H1 (cell line): ENCODE results near the gene STRN4. TPM values are rescaled to one million over a fixed set of nuclear protein-coding genes. Genes with fewer than 3 reads are reported as not detected.

ENCODE experiments used
- CTCF ChIA-PET: fragments of 300-600 bp; sonication (Branson Sonifier 250); formaldehyde crosslinking; loops from one replicate; lab custom pipeline; 2021; ENCODE audit not compliant: partially characterized antibody; lab: Charles Lee
- POLR2A ChIA-PET: fragments of 300-600 bp; sonication (Branson Sonifier 250); formaldehyde crosslinking; loops from one replicate; lab custom pipeline; 2021; ENCODE audit warnings: inconsistent platforms; ENCODE audit not compliant: partially characterized antibody; lab: Charles Lee
- DNase-seq, 2 experiments: peaks; one replicate each; pipeline versions ENCODE4 v3.0.0 to v3.0.0-alpha.2; 2010 to 2022; ENCODE audit warnings: low spot score in 2 of 2, low read depth in 1 of 2, mixed read lengths in 1 of 2
- FAIRE-seq: peaks from 2 replicates; lab custom pipeline; 2011; peaks lifted over from hg19 to GRCh38; lab: Jason Lieb, UNC
- H2AFZ ChIP-seq: 2 replicates; pipeline ENCODE4 v1.8.1; 2012; ENCODE audit warnings: low read length, inconsistent platforms
- H2AK5ac ChIP-seq: 2 replicates; pipeline ENCODE4 v1.6.1; 2013; ENCODE audit warnings: low read depth, low read length
- H2BK120ac ChIP-seq: replicated peaks from 2 replicates; pipeline ENCODE3; 2013; ENCODE audit warnings: low read depth, low read length, inconsistent platforms
- H2BK12ac ChIP-seq: 2 replicates; pipeline ENCODE4 v1.6.1; 2013; ENCODE audit warnings: low read depth, low read length
- H2BK15ac ChIP-seq: 2 replicates; pipeline ENCODE4 v1.6.1; 2013; ENCODE audit warnings: low read length
- H2BK20ac ChIP-seq: 2 replicates; pipeline ENCODE4 v1.6.1; 2013; ENCODE audit warnings: low read length
- H2BK5ac ChIP-seq: 2 replicates; pipeline ENCODE4 v1.6.1; 2013; ENCODE audit warnings: low read depth, low read length
- H3K14ac ChIP-seq: 2 replicates; pipeline ENCODE4 v1.6.1; 2013; ENCODE audit warnings: inconsistent platforms; ENCODE audit not compliant: insufficient read length
- H3K18ac ChIP-seq: 2 replicates; pipeline ENCODE4 v1.6.1; 2013; ENCODE audit warnings: low read length; ENCODE audit errors: extremely low read depth
- H3K23ac ChIP-seq: 2 replicates; pipeline ENCODE4 v1.6.1; 2013; ENCODE audit warnings: inconsistent platforms; ENCODE audit not compliant: insufficient read length
- H3K23me2 ChIP-seq: 2 replicates; pipeline ENCODE4 v1.6.1; 2013; ENCODE audit warnings: low read depth, low read length
- H3K27ac ChIP-seq: 2 replicates; pipeline ENCODE4 v1.6.1; 2011; ENCODE audit warnings: low read depth, low read length, inconsistent platforms
- H3K27me3 ChIP-seq, 4 experiments: replicated peaks in 1 of 4; 1 replicate in 1 of 4; 2 replicates in 3 of 4; pipeline versions ENCODE4 v1.6.1 to v1.8.1; 2011 to 2013; ENCODE audit warnings: low read length in 3 of 4, mild to moderate bottlenecking in 3 of 4, inconsistent platforms in 2 of 4, mixed read lengths in 2 of 4, moderate library complexity in 1 of 4; ENCODE audit not compliant: control insufficient read depth in 3 of 4, insufficient read depth in 3 of 4; ENCODE audit errors: extremely low read depth in 1 of 4
- H3K36me3 ChIP-seq, 4 experiments: 2 replicates each; pipeline versions ENCODE4 v1.6.1 to v1.8.1; 2011 to 2013; ENCODE audit warnings: mild to moderate bottlenecking in 4 of 4, low read length in 3 of 4, moderate library complexity in 2 of 4, control low read depth in 1 of 4, inconsistent platforms in 1 of 4; ENCODE audit not compliant: insufficient read depth in 4 of 4, control insufficient read depth in 2 of 4
- H3K4ac ChIP-seq: replicated peaks from 2 replicates; pipeline ENCODE3; 2013; ENCODE audit warnings: low read length, low read depth, mixed read lengths, inconsistent platforms; ENCODE audit not compliant: insufficient read length
- H3K4me1 ChIP-seq, 4 experiments: replicated peaks in 1 of 4; 1 replicate in 1 of 4; 2 replicates in 3 of 4; pipeline versions ENCODE4 v1.6.1 to v1.8.1; 2011 to 2013; ENCODE audit warnings: low read length in 3 of 4, inconsistent platforms in 2 of 4, mixed read lengths in 1 of 4; ENCODE audit not compliant: insufficient read depth in 4 of 4, control insufficient read depth in 3 of 4
- H3K4me2 ChIP-seq, 2 experiments: 2 replicates each; pipeline versions ENCODE4 v1.6.1 to v1.8.1; 2011 to 2013; ENCODE audit warnings: low read depth in 2 of 2, low read length in 2 of 2, control low read depth in 1 of 2, inconsistent platforms in 1 of 2, mild to moderate bottlenecking in 1 of 2; ENCODE audit not compliant: insufficient read depth in 1 of 2
- H3K4me3 ChIP-seq, 4 experiments: fragments of 200-600, 300-600 bp in 1 of 4; sonication (generic), shearing (Covaris generic), sonication (Bioruptor Twin) in 1 of 4; 2 replicates each; pipeline versions ENCODE4 v1.5.1 to v1.8.1; 2011 to 2016; ENCODE audit warnings: low read length in 4 of 4, low read depth in 3 of 4, control low read depth in 2 of 4, inconsistent platforms in 2 of 4, mild to moderate bottlenecking in 2 of 4, mixed read lengths in 1 of 4, moderate library complexity in 1 of 4; ENCODE audit not compliant: insufficient read depth in 2 of 4; ENCODE audit errors: extremely low read depth in 1 of 4
- H3K56ac ChIP-seq: replicated peaks from 2 replicates; pipeline ENCODE3; 2013; ENCODE audit warnings: low read depth, mild to moderate bottlenecking, mixed read lengths, low read length, inconsistent platforms; ENCODE audit not compliant: insufficient read length
- H3K79me1 ChIP-seq: 2 replicates; pipeline ENCODE4 v1.6.1; 2013; ENCODE audit warnings: low read depth, low read length, control low read depth
- H3K79me2 ChIP-seq, 2 experiments: 2 replicates each; pipeline versions ENCODE4 v1.6.1 to v1.8.1; 2012 to 2013; ENCODE audit warnings: low read length in 2 of 2, mild to moderate bottlenecking in 2 of 2, inconsistent platforms in 1 of 2; ENCODE audit not compliant: insufficient read depth in 2 of 2, control insufficient read depth in 1 of 2
- H3K9ac ChIP-seq, 4 experiments: replicated peaks in 1 of 4; 1 replicate in 1 of 4; 2 replicates in 3 of 4; pipeline versions ENCODE4 v1.6.1 to v1.8.1; 2011 to 2013; ENCODE audit warnings: low read depth in 3 of 4, low read length in 3 of 4, control low read depth in 2 of 4, mild to moderate bottlenecking in 2 of 4, moderate library complexity in 2 of 4, inconsistent platforms in 1 of 4; ENCODE audit errors: extremely low read depth in 1 of 4
- H3K9me3 ChIP-seq, 2 experiments: 2 replicates each; pipeline versions ENCODE4 v1.6.1 to v1.8.1; 2012 to 2013; ENCODE audit warnings: mild to moderate bottlenecking in 2 of 2, moderate library complexity in 2 of 2, control low read depth in 1 of 2, inconsistent platforms in 1 of 2, low read depth in 1 of 2, low read length in 1 of 2, mixed read lengths in 1 of 2; ENCODE audit not compliant: insufficient read depth in 2 of 2
- H4K20me1 ChIP-seq, 2 experiments: replicated peaks in 1 of 2; 2 replicates each; pipeline versions ENCODE3 to v1.8.1; 2011 to 2013; ENCODE audit warnings: inconsistent platforms in 2 of 2, low read length in 2 of 2, mild to moderate bottlenecking in 1 of 2; ENCODE audit not compliant: insufficient read depth in 2 of 2, control insufficient read depth in 1 of 2
- H4K5ac ChIP-seq: 2 replicates; pipeline ENCODE4 v1.6.1; 2013; ENCODE audit warnings: low read length, low read depth, mixed read lengths, inconsistent platforms; ENCODE audit not compliant: insufficient read length
- H4K8ac ChIP-seq: 2 replicates; pipeline ENCODE4 v1.8.0; 2013; ENCODE audit warnings: mild to moderate bottlenecking, moderate library complexity, low read length, inconsistent platforms; ENCODE audit not compliant: insufficient read depth; ENCODE audit errors: extremely low read depth
- H4K91ac ChIP-seq: replicated peaks from 2 replicates; pipeline ENCODE3; 2013; ENCODE audit warnings: low read length, mixed read lengths, inconsistent platforms; ENCODE audit not compliant: insufficient read length
- ASH2L ChIP-seq: fragments of 200-600, 300-600 bp; sonication (generic); IDR thresholded peaks from one replicate; pipeline ENCODE4 v1.7.1; 2017; ENCODE audit warnings: low read length
- BCL11A ChIP-seq, 2 experiments: IDR thresholded peaks; one replicate each; pipeline ENCODE4 v1.6.1; 2011; ENCODE audit warnings: low read depth in 2 of 2, low read length in 2 of 2, mild to moderate bottlenecking in 2 of 2
- CEBPB ChIP-seq: IDR thresholded peaks from 2 replicates; pipeline ENCODE4 v1.6.1; 2012; ENCODE audit warnings: low read depth, low read length
- EGR1 ChIP-seq: IDR thresholded peaks from 2 replicates; pipeline ENCODE4 v1.6.1; 2011; ENCODE audit warnings: low read depth, low read length, borderline replicate concordance
- MAFK ChIP-seq: IDR thresholded peaks from 2 replicates; pipeline ENCODE4 v1.6.1; 2012; ENCODE audit warnings: low read depth, mild to moderate bottlenecking, improper control_type of control experiment, low read length
- POU5F1 ChIP-seq: IDR thresholded peaks from 2 replicates; pipeline ENCODE4 v1.6.1; 2011; ENCODE audit warnings: low read depth, mild to moderate bottlenecking, low read length, moderate library complexity
- SIX5 ChIP-seq: IDR thresholded peaks from 2 replicates; pipeline ENCODE4 v1.6.1; 2011; ENCODE audit warnings: mild to moderate bottlenecking, low read depth, low read length
- SP1 ChIP-seq: IDR thresholded peaks from 2 replicates; pipeline ENCODE4 v1.6.1; 2011; ENCODE audit warnings: low read depth, low read length
- SUZ12 ChIP-seq: fragments of 200-600 bp; sonication (generic); IDR thresholded peaks from 2 replicates; pipeline ENCODE4 v1.6.1; 2012; ENCODE audit warnings: mild to moderate bottlenecking, inconsistent platforms, low read length, moderate library complexity, mixed read lengths
- TCF12 ChIP-seq: IDR thresholded peaks from 2 replicates; pipeline ENCODE4 v1.6.1; 2011; ENCODE audit warnings: low read depth, mild to moderate bottlenecking, low read length
- WGBS, 2 experiments: shearing (Covaris generic) in 1 of 2; methylation state at CpG; one replicate each; pipeline versions ENCODE4 v1.1.6 to v1.1.7; 2013 to 2015; ENCODE audit warnings: low lambda C conversion rate in 2 of 2, mixed read lengths in 2 of 2, inconsistent platforms in 1 of 2, low coverage in 1 of 2, missing lambda C conversion rate in 1 of 2; ENCODE audit not compliant: insufficient replicate concordance in 2 of 2, insufficient coverage in 1 of 2, insufficient read length in 1 of 2; ENCODE audit errors: extremely low coverage in 1 of 2, missing lambda C conversion rate in 1 of 2; 5-methylcytosine and 5-hydroxymethylcytosine counted together
- polyA plus RNA-seq, 7 experiments: library from polyadenylated mRNA; depleted of rRNA in 3 of 7; stranded (reverse) in 5 of 7; unstranded in 2 of 7; fragments of >200 nt in 5 of 7; fragments of 200-250 nt in 2 of 7; gene quantifications; 1 replicate in 5 of 7; 2 replicates in 1 of 7; 4 replicates in 1 of 7; pipeline versions ENCODE4 v1.2.1 to v1.2.3, GENCODE V29; 2011 to 2013; ENCODE audit warnings: missing spikeins in 2 of 7, mixed read lengths in 2 of 7
- total RNA-seq: library from RNA; stranded (reverse); fragmentation: NEBNext Ultra II Directional; extraction: Animal tissue kit (Norgen Biotek cat#: 25700); gene quantifications from 2 replicates; pipeline ENCODE4 v1.2.1, GENCODE V29; 2021
- TF ChIP-seq, protein P1 (sequence below): IDR thresholded peaks from 2 replicates; pipeline ENCODE4 v1.6.1; 2011; ENCODE audit warnings: low read length, improper control_type of control experiment

The STRN4 gene
- total and polyA plus RNA-seq, 2 of the 8 experiments (the other 6 are each of a cell fraction or from before 2014, with no cell fraction given): 120 to 187 TPM

DNA sequence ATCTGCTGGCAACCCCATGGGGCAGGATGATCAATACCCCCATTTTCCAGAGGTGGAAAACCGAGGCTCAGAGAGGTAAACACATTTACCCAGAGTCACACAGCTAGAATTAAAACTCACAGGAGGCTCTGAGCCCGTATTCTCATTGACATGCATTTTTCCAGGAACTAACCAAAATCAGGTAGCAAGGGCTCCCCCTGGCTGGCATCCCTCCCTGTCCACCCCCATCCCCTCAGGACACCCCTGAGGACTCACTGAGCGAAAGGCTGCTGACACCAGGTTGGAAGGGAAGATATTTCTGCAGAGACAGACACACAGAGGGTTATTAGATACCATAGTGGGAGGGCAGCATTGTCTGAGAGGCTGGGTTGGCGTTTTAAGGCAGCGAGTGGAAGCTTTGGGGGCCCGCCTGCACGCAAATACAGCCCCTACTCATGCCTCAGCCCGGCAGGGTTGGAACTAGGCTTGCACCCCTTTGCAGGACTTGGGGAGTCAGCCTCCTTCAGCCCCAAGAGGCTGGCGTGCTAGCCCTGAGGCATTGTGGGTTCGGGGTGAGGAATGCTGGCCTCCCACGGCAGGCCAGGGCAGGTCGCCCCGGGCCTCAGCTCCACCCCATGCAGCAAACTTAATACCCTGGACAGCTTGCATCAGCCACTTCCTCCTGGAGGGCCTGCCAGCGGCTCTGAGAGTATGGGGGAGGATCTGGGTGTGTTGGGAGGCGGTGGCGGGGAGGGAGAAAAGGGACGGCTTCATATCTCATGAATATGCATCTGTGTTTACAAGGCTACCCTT lies 38.2 kb upstream of the STRN4 start:
- peak overlapping the region; percentile 94 for H4K8ac ChIP-seq
- H3K14ac ChIP-seq: no peak overlapping the region
- peak overlapping the region; percentile 78 to 96 (median 90); a peak in 7 of 8 replicates for H3K4me3 ChIP-seq
- 33% methylated on average over 17 of the region's 17 CpGs; no CpG with 5 or more reads in 1 of the 2 experiments for WGBS, 2 experiments
- peaks cover 8% of the 10 kb centered on the region for H3K79me1 ChIP-seq
- H2BK20ac ChIP-seq: peak overlapping the region; percentile 51; the same call in 1 of the 2 replicates
- H3K56ac ChIP-seq: peak overlapping the region; percentile 65
- H4K5ac ChIP-seq: peak overlapping the region; percentile 41
- H2AK5ac ChIP-seq: peak overlapping the region; percentile 76
- H2BK120ac ChIP-seq: peak overlapping the region; percentile 0
- peaks cover 15% of the 10 kb centered on the region for H3K23me2 ChIP-seq
- H2BK12ac ChIP-seq: peak overlapping the region; percentile 84
- H3K9ac ChIP-seq: peak overlapping the region in 3 of 4 experiments; percentile 72 to 75 (median 74); a peak in 6 of 7 replicates
- H3K27me3 ChIP-seq: no peaks in the 10 kb centered on the region; a peak in 1 of 7 replicates
- DNase-seq (peak in 1 of 2 experiments; percentile 69), FAIRE-seq (no peak)
- peaks cover 15 to 29% of the 10 kb centered on the region in 2 experiments for H4K20me1 ChIP-seq
- H3K4me1 ChIP-seq: peaks cover 6 to 21% (median 10%) of the 10 kb centered on the region in 4 experiments; a peak in 6 of 7 replicates
- 0 out of 2 replicates have a peak overlapping the region, but pooled peaks have one; percentile 83 for H2BK15ac ChIP-seq
- peak overlapping the region; percentile 95 for H2BK5ac ChIP-seq
- peak overlapping the region; percentile 87 to 98 for H3K4me2 ChIP-seq
- no peak overlapping the region for H2AFZ ChIP-seq
- no peaks in the 10 kb centered on the region for H3K9me3 ChIP-seq
- H3K23ac ChIP-seq: no peak overlapping the region
- POLR2A ChIA-PET: interaction anchor here (0.7 to 18.4 kb wide), 28 partner anchors 9 to 329 kb away, joined by 3 to 333 read pairs (median 5); partner anchors contain the start of genes AP2S1, FKRP and ZC3H4
- CTCF ChIA-PET: interaction anchor here (0.6 to 4.1 kb wide), 11 partner anchors 13 to 814 kb away, joined by 3 to 25 read pairs (median 4); no protein-coding TSS in a partner anchor
- peaks cover 22 to 61% (median 39%) of the 10 kb centered on the region in 4 experiments for H3K36me3 ChIP-seq
- peak overlapping the region; percentile 79 for H4K91ac ChIP-seq
- peaks cover 29 to 67% of the 10 kb centered on the region in 2 experiments for H3K79me2 ChIP-seq
- H3K4ac ChIP-seq: peak overlapping the region; percentile 50
- peak overlapping the region; percentile 94 for H3K18ac ChIP-seq
- peak overlapping the region; percentile 90 for H3K27ac ChIP-seq
- TF ChIP-seq ASH2L: no peak
- no peak for TF ChIP-seq TCF12
- TF ChIP-seq CEBPB: peak; percentile 90
- no peak for TF ChIP-seq MAFK
- TF ChIP-seq SP1: no peak
- TF ChIP-seq POU5F1: no peak
- TF ChIP-seq BCL11A (IDR thresholded peaks at IDR 0.05; ENCODE audit: low read depth in 2 of 2, low read length in 2 of 2): no peak
- TF ChIP-seq EGR1: no peak
- TF ChIP-seq SIX5: no peak
- TF ChIP-seq, protein P1, sequence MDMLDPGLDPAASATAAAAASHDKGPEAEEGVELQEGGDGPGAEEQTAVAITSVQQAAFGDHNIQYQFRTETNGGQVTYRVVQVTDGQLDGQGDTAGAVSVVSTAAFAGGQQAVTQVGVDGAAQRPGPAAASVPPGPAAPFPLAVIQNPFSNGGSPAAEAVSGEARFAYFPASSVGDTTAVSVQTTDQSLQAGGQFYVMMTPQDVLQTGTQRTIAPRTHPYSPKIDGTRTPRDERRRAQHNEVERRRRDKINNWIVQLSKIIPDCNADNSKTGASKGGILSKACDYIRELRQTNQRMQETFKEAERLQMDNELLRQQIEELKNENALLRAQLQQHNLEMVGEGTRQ: no peak
- TF ChIP-seq SUZ12: no peak
